KMS-11 (cell line): Measurements from ENCODE around the gene PRICKLE2.

ENCODE experiments used
- H2AFZ ChIP-seq: fragments of 200-600 bp; sonication (generic); 2 replicates; pipeline ENCODE4 v1.6.1; 2016; ENCODE audit warnings: antibody characterized with exemption, mixed run types, low read depth
- H3K27ac ChIP-seq: fragments of 200-600 bp; sonication (generic); 2 replicates; pipeline ENCODE4 v1.6.1; 2016; ENCODE audit warnings: mild to moderate bottlenecking, mixed run types
- H3K27me3 ChIP-seq: fragments of 200-600 bp; sonication (generic); 2 replicates; pipeline ENCODE4 v1.6.1; 2017; ENCODE audit warnings: mild to moderate bottlenecking, low read depth, mixed run types, moderate library complexity; ENCODE audit not compliant: insufficient read depth
- H3K36me3 ChIP-seq: fragments of 200-600 bp; sonication (generic); 2 replicates; pipeline ENCODE4 v1.6.1; 2017; ENCODE audit warnings: mild to moderate bottlenecking, mixed run types; ENCODE audit not compliant: insufficient read depth
- H3K4me1 ChIP-seq: fragments of 200-600 bp; sonication (generic); 2 replicates; pipeline ENCODE4 v1.6.1; 2016; ENCODE audit warnings: mild to moderate bottlenecking, low read depth, mixed run types; ENCODE audit not compliant: poor library complexity, severe bottlenecking
- H3K4me2 ChIP-seq: fragments of 200-600 bp; sonication (generic); 2 replicates; pipeline ENCODE4 v1.7.0; 2016; ENCODE audit warnings: mild to moderate bottlenecking, mixed run types
- H3K4me3 ChIP-seq: fragments of 200-600 bp; sonication (generic); IDR thresholded peaks from 2 replicates; pipeline ENCODE4 v1.6.1; 2017; ENCODE audit warnings: low read depth, low read length, mixed read lengths; ENCODE audit not compliant: insufficient read depth
- H3K79me2 ChIP-seq: fragments of 200-600 bp; sonication (generic); 2 replicates; pipeline ENCODE4 v1.6.1; 2016; ENCODE audit warnings: low read depth, mixed run types; ENCODE audit not compliant: insufficient read depth
- H3K9ac ChIP-seq: fragments of 200-600 bp; sonication (generic); 2 replicates; pipeline ENCODE4 v1.6.1; 2016; ENCODE audit warnings: mild to moderate bottlenecking, mixed run types
- H4K20me1 ChIP-seq: fragments of 200-600 bp; sonication (generic); 2 replicates; pipeline ENCODE4 v1.6.1; 2016; ENCODE audit warnings: mild to moderate bottlenecking, mixed run types; ENCODE audit not compliant: insufficient read depth
- TF ChIP-seq, protein P1 (sequence below): fragments of 200-600 bp; sonication (generic); conservative IDR thresholded peaks from 2 replicates; pipeline ENCODE4 v1.6.1; 2017; ENCODE audit warnings: low read depth, mild to moderate bottlenecking, antibody characterized with exemption, low read length, moderate library complexity, mixed read lengths

PRICKLE2 gene

DNA sequence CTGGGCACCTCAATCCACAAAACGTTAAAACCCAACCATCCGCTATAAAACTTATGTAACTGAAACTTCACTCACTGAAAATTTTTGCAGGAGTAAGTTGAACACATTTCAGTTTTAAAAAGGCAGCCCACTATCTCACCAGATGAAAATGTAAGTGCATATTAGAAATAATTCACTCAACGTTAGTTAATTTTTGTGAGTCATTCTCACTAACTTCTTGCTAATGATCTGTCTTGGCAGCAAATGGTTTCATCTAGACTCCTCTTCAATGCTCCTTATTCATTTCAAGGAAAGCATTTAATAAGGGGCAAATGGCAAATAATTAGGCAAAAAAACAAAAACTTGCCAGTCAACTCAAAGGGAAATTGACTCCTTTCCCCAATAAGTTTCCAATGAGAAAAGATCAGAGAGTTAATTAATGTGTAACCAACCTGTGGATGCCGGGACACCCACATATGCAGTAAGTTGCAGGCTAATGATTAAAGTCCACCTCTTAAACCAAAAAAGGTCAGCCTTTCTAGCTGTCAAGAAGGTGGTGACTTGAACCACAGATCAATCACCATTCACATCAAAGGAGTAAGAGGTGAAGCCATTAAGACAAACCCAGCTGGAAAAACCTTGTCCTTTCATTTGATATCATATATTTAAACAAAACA lies 22.9 kb upstream of the PRICKLE2 start:
- H2AFZ ChIP-seq, result no peak overlapping the region
- no peak overlapping the region for H3K4me2 ChIP-seq
- H3K9ac ChIP-seq, result no peak overlapping the region

DNA sequence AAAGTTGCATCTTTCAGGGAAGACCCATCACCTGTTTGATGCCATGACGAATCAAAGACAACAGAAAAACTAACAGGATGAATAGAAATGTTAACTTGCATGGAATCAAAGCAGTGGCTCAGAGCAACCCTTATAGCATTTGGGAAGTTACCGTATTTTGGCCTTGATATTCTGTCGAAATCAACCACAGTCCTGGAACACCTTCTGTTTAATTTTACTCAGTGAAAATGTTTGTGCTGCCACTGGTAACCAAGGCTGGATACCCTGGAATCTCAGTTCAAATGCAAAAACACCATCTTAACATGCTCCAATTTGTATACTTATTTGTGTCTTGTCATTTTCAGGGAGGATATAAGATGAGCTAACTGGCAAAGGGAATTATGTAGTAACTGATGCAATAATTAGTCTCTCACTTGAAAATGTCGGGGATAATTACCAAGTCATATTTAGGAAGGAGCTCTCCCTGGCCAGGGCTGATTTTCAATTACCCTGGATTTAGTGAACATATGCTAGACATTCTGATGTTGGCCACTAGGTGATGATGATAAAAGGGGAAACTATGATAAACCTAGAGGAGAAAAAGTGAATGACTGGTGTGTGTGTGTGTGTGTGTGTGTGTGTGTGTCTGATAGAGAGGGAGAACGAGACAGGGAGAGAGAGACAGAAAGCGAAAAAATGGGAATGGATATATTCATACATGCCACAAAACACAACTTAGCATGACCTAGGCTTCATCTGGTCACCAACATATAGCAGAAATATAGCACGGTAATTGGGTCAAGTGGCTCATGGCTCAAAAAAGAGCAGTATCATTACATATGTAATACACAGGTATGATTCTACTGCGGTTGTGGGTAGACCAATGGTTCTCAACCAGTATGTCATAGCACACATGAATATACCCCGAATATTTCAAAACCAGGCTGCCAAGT lies 19.0 kb upstream of the PRICKLE2 start:
- TF ChIP-seq, protein P1, sequence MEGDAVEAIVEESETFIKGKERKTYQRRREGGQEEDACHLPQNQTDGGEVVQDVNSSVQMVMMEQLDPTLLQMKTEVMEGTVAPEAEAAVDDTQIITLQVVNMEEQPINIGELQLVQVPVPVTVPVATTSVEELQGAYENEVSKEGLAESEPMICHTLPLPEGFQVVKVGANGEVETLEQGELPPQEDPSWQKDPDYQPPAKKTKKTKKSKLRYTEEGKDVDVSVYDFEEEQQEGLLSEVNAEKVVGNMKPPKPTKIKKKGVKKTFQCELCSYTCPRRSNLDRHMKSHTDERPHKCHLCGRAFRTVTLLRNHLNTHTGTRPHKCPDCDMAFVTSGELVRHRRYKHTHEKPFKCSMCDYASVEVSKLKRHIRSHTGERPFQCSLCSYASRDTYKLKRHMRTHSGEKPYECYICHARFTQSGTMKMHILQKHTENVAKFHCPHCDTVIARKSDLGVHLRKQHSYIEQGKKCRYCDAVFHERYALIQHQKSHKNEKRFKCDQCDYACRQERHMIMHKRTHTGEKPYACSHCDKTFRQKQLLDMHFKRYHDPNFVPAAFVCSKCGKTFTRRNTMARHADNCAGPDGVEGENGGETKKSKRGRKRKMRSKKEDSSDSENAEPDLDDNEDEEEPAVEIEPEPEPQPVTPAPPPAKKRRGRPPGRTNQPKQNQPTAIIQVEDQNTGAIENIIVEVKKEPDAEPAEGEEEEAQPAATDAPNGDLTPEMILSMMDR, result no peak
- Histone ChIP-seq H3K4me2 (no peak overlapping the region), H3K4me3 (no peak overlapping the region), H2AFZ (no peak overlapping the region), H4K20me1 (no peaks in the 10 kb centered on the region), H3K9ac (no peak overlapping the region), H3K79me2 (no peaks in the 10 kb centered on the region), H3K4me1 (no peaks in the 10 kb centered on the region), H3K36me3 (no peaks in the 10 kb centered on the region), H3K27ac (no peak overlapping the region), H3K27me3 (no peaks in the 10 kb centered on the region)

More for the DNA sequence above, 22.9 kb upstream of the PRICKLE2 start:
- Histone ChIP-seq H3K27ac (no peak overlapping the region), H3K4me1 (no peaks in the 10 kb centered on the region), H3K27me3 (no peaks in the 10 kb centered on the region), H3K79me2 (no peaks in the 10 kb centered on the region), H3K36me3 (no peaks in the 10 kb centered on the region), H3K4me3 (no peak overlapping the region), H4K20me1 (no peaks in the 10 kb centered on the region)
- TF ChIP-seq, protein P1, result no peak

DNA sequence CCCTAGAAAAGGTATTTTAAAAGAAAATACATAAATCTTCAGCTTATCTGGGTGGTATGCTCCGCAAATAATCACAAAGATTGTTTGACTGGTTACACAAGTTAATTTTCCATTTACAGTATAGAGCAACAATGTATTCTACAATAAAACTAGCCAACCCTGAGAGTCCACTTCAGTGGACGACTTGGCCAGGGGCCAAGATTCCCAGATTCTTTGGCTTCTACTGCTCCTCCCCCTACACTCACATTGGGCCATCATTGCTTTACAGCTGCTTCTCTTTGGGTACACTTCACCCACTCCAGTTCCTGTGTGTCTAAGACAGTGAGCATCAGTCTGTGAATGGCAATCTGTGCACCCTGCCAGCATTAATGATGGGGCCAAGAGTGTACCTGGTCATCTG lies 17.2 kb upstream of the PRICKLE2 start:
- no peak overlapping the region for H3K9ac ChIP-seq
- no peaks in the 10 kb centered on the region for H3K4me1 ChIP-seq
- H3K27me3 ChIP-seq, result no peaks in the 10 kb centered on the region
- H3K36me3 ChIP-seq, result no peaks in the 10 kb centered on the region
- no peak overlapping the region for H3K27ac ChIP-seq
- no peak overlapping the region for H3K4me2 ChIP-seq
- H3K79me2 ChIP-seq, result no peaks in the 10 kb centered on the region
- H3K4me3 ChIP-seq, result no peak overlapping the region
- H4K20me1 ChIP-seq, result no peaks in the 10 kb centered on the region
- TF ChIP-seq, protein P1, result no peak
- H2AFZ ChIP-seq, result no peak overlapping the region

DNA sequence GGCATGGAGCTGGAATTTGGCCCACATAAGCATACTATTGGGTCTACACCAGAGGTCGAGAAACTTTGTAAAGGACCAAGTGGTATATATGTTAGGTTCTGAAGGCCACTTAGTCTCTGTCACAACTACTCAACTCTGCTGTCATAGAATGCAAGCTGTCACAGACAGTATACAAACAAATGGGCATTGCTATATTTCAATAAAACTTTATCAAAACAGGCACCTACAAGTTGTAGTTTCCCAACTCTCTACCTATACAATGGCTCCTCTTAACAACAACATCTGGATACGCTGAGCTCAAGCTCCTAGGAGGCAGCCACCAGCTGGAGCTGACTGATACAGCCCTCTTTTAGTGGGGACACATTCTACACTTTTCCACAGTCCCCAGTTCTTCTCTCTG lies 15.7 kb upstream of the PRICKLE2 start:
- Histone ChIP-seq H3K36me3 (no peaks in the 10 kb centered on the region), H3K4me3 (no peak overlapping the region), H3K4me1 (no peaks in the 10 kb centered on the region), H3K79me2 (no peaks in the 10 kb centered on the region), H3K9ac (no peak overlapping the region), H3K4me2 (no peak overlapping the region), H4K20me1 (no peaks in the 10 kb centered on the region), H3K27me3 (no peaks in the 10 kb centered on the region), H2AFZ (no peak overlapping the region), H3K27ac (no peak overlapping the region)
- TF ChIP-seq, protein P1, result no peak
